ENCODE data around the gene FKBP2. TPM values are rescaled to one million over a fixed set of nuclear protein-coding genes. Genes with fewer than 3 reads are reported as not detected.

FKBP2 gene
- total RNA-seq, 1 donor from 2014 or later: 45.5 TPM

DNA sequence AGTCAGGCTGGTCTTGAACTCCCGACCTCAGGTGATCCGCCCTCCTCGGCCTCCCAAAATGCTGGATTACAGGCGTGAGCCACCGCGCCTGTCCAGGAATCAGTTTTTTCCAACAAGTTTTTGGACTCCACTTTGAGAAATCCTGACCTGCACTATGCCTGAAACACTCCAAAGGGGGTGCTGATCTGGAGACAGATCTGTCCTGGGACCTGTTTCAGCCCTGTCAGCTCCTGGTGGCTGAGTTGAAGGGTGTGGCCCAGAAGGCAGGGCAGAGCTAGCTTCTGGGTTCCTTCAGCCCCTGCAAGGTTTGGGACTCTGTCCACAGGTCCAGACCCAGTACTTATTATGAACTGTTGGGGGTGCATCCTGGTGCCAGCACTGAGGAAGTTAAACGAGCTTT, 9.3 kb upstream of the FKBP2 start:
- peak overlapping the region; percentile 81 for H3K4me3 ChIP-seq
- no peaks in the 10 kb centered on the region for H3K27me3 ChIP-seq (ENCODE audit: low read depth)
- H3K27ac ChIP-seq (replicated peaks): peak overlapping the region; percentile 96
- DNase-seq: no peak
- TF ChIP-seq, protein P1, sequence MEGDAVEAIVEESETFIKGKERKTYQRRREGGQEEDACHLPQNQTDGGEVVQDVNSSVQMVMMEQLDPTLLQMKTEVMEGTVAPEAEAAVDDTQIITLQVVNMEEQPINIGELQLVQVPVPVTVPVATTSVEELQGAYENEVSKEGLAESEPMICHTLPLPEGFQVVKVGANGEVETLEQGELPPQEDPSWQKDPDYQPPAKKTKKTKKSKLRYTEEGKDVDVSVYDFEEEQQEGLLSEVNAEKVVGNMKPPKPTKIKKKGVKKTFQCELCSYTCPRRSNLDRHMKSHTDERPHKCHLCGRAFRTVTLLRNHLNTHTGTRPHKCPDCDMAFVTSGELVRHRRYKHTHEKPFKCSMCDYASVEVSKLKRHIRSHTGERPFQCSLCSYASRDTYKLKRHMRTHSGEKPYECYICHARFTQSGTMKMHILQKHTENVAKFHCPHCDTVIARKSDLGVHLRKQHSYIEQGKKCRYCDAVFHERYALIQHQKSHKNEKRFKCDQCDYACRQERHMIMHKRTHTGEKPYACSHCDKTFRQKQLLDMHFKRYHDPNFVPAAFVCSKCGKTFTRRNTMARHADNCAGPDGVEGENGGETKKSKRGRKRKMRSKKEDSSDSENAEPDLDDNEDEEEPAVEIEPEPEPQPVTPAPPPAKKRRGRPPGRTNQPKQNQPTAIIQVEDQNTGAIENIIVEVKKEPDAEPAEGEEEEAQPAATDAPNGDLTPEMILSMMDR (IDR thresholded peaks at IDR 0.05; ENCODE audit: borderline replicate concordance): no peak
- no peaks in the 10 kb centered on the region for H3K36me3 ChIP-seq
- no peaks in the 10 kb centered on the region for H3K9me3 ChIP-seq (replicated peaks)
- peaks cover 89% of the 10 kb centered on the region for H3K4me1 ChIP-seq
- intact Hi-C loops (cut with micrococcal nuclease): no loop called here

- Histone ChIP-seq H3K9me3 (replicated peaks) (no peaks in the 10 kb centered on the region), H3K4me3 (no peak overlapping the region), H3K27me3 (ENCODE audit: low read depth) (no peaks in the 10 kb centered on the region), H3K4me1 (peaks cover 86% of the 10 kb centered on the region), H3K27ac (replicated peaks) (peak overlapping the region; percentile 30), H3K36me3 (peaks cover 3% of the 10 kb centered on the region)
- intact Hi-C loops (cut with micrococcal nuclease): no loop called here
- TF ChIP-seq, protein P1 (IDR thresholded peaks at IDR 0.05; ENCODE audit: borderline replicate concordance): no peak
- no peak for DNase-seq
Observed at GRCh38 chr11:64232182-64232966, 8.5 kb upstream of the FKBP2 start.

DNA sequence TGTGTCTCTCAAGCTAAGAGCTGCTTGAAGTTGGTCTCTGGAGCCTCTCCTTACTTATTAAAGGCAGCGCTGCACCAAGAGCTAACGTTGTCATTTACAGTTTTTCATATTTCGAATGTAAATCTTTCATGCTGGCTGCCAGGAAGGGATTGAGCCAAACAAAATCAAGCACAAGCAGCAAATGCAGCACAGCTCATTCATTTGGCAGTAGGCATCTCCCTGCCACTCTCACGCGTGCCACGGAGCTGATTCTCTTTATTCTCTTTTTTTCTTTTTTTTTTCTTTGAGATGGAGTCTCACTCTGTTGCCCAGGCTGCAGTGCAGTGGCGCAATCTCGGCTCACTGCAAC, 8.0 kb upstream of the FKBP2 start:
- Histone ChIP-seq H3K27ac (replicated peaks) (no peak overlapping the region), H3K4me3 (no peak overlapping the region), H3K27me3 (ENCODE audit: low read depth) (no peaks in the 10 kb centered on the region), H3K36me3 (peaks cover 9% of the 10 kb centered on the region), H3K4me1 (peaks cover 83% of the 10 kb centered on the region), H3K9me3 (replicated peaks) (no peaks in the 10 kb centered on the region)
- TF ChIP-seq, protein P1 (IDR thresholded peaks at IDR 0.05; ENCODE audit: borderline replicate concordance): no peak
- no peak for DNase-seq
- intact Hi-C loops (cut with micrococcal nuclease): no loop called here

GRCh38 chr11:64233913-64234586, 6.8 kb upstream of the FKBP2 start, which contains the start of gene VEGFB:
TSS of gene VEGFB (plus strand) at chr11:64234584. CDS start at chr11:64234834, 250 bp downstream.
- Histone ChIP-seq H3K4me3 (peak within 1 kb of the TSS; percentile 85), H3K9me3 (replicated peaks) (no peaks in the 10 kb centered on the region), H3K27ac (replicated peaks) (peak within 1 kb of the TSS; percentile 95), H3K36me3 (peaks cover 16% of the 10 kb centered on the region), H3K27me3 (ENCODE audit: low read depth) (no peaks in the 10 kb centered on the region), H3K4me1 (peaks cover 73% of the 10 kb centered on the region)
- TF ChIP-seq, protein P1 (IDR thresholded peaks at IDR 0.05; ENCODE audit: borderline replicate concordance): no peak
- intact Hi-C loops (cut with micrococcal nuclease): no loop called here
- peak; percentile 81 for DNase-seq

GRCh38 chr11:64234647-64235379, 6.1 kb upstream of the FKBP2 start:
- Histone ChIP-seq H3K27me3 (ENCODE audit: low read depth) (no peaks in the 10 kb centered on the region), H3K4me3 (peak overlapping the region; percentile 85), H3K9me3 (replicated peaks) (no peaks in the 10 kb centered on the region), H3K4me1 (peaks cover 67% of the 10 kb centered on the region), H3K27ac (replicated peaks) (peak overlapping the region; percentile 95), H3K36me3 (peaks cover 20% of the 10 kb centered on the region)
- TF ChIP-seq, protein P1 (IDR thresholded peaks at IDR 0.05; ENCODE audit: borderline replicate concordance): peak; percentile 25
- peak; percentile 57 for DNase-seq
- intact Hi-C loops (cut with micrococcal nuclease): no loop called here
